ENCODE data around the gene TAS1R2. TPM values are rescaled to one million over a fixed set of nuclear protein-coding genes. Genes with fewer than 3 reads are reported as not detected.

TAS1R2 gene
- total and polyA plus RNA-seq, 2 of the 8 experiments (the other 6 are each of a cell fraction or from before 2014, with no cell fraction given), result not detected

DNA sequence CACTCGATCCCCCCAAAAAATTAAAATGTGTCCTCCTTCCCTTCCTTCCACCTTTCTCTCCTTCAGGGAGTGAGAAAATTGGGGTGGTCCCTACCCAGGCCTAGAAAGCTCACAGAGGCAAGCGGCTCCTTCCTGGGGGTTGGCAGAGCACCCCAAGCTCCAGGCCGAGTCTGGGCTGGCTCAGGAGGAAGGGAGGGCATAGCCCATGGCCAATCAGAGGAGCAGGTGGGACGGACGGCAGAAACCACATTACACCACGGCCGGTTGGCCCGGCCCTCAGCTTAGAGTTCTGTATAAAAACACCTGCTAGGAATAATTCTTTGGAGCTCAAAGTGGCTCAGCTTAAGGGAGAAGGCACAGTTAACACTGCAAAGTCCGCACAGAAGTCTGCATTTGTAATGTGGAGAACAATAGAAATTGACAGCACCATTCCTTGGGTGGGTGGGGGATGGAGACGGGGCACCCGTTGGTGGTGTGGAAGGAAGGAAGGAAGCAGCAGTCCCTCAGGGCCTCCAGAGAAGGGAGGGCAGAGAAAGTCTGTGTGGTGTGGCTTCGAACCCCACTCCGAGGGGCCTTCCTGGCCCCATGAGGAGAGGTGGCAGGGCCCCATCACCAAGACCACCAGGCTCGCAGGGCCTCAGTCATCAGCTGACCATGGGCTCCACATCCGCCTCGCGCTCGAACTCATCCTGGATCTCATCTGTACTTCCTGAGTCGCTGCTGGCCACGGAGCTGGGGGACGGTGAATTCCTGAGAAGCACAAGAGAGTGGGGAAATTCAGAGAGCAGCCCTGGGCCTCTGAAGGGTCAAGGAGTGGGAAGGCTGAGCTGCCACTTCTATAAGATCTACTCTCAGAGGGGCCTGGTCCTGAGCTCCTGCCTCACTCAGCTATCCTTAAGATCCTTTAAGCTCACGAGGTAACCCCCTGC is 48.7 kb upstream of the TAS1R2 start:
- no peak overlapping the region for H3K4ac ChIP-seq (replicated peaks; ENCODE audit: insufficient read length, low read depth, low read length)
- H3K23ac ChIP-seq (ENCODE audit: insufficient read length), result no peak overlapping the region
- H3K4me3 ChIP-seq (ENCODE audit: extremely low read depth in 1 of 4, insufficient read depth in 2 of 4, low read depth in 3 of 4, low read length in 4 of 4), result no peak overlapping the region
- H3K79me2 ChIP-seq (ENCODE audit: control insufficient read depth in 1 of 2, insufficient read depth in 2 of 2, low read length in 2 of 2), result no peaks in the 10 kb centered on the region
- H3K23me2 ChIP-seq (ENCODE audit: low read depth, low read length), result no peaks in the 10 kb centered on the region
- no peak for FAIRE-seq
- H4K91ac ChIP-seq (replicated peaks; ENCODE audit: insufficient read length, low read length), result no peak overlapping the region
- H2BK20ac ChIP-seq (ENCODE audit: low read length), result no peak overlapping the region
- no peak overlapping the region for H3K56ac ChIP-seq (replicated peaks; ENCODE audit: insufficient read length, low read depth, low read length)
- no peaks in the 10 kb centered on the region for H3K9me3 ChIP-seq (ENCODE audit: insufficient read depth in 2 of 2, low read depth in 1 of 2, low read length in 1 of 2)
- no peak overlapping the region for H4K8ac ChIP-seq (ENCODE audit: extremely low read depth, insufficient read depth, low read length)
- no peak overlapping the region for H3K14ac ChIP-seq (ENCODE audit: insufficient read length)
- no peak overlapping the region for H2BK120ac ChIP-seq (replicated peaks; ENCODE audit: low read depth, low read length)
- H3K9ac ChIP-seq (replicated peaks in 1 of 4; ENCODE audit: extremely low read depth in 1 of 4, low read depth in 3 of 4, low read length in 3 of 4), result no peak overlapping the region
- 77% methylated on average over 22 of the region's 22 CpGs; no CpG with 5 or more reads in 1 of the 2 experiments for WGBS, 2 experiments (ENCODE audit: extremely low coverage in 1 of 2, insufficient coverage in 1 of 2, insufficient read length in 1 of 2, insufficient replicate concordance in 2 of 2, low coverage in 1 of 2, low lambda C conversion rate in 2 of 2, missing lambda C conversion rate in 1 of 2)
- H3K4me1 ChIP-seq (replicated peaks in 1 of 4; ENCODE audit: control insufficient read depth in 3 of 4, insufficient read depth in 4 of 4, low read length in 3 of 4), result peaks cover 0 to 5% (median 2%) of the 10 kb centered on the region in 4 experiments; a peak in 2 of 7 replicates
- H2BK5ac ChIP-seq (ENCODE audit: low read depth, low read length), result no peak overlapping the region
- H3K36me3 ChIP-seq (ENCODE audit: control insufficient read depth in 2 of 4, insufficient read depth in 4 of 4, low read length in 3 of 4), result no peaks in the 10 kb centered on the region
- no peak overlapping the region for H3K18ac ChIP-seq (ENCODE audit: extremely low read depth, low read length)
- H4K20me1 ChIP-seq (replicated peaks in 1 of 2; ENCODE audit: control insufficient read depth in 1 of 2, insufficient read depth in 2 of 2, low read length in 2 of 2), result no peaks in the 10 kb centered on the region
- no peak overlapping the region for H2BK12ac ChIP-seq (ENCODE audit: low read depth, low read length)
- no peaks in the 10 kb centered on the region for H3K79me1 ChIP-seq (ENCODE audit: low read depth, low read length)
- CTCF ChIA-PET (ENCODE audit: partially characterized antibody), result interaction anchor here (0.6 to 8.0 kb wide), 42 partner anchors 9 to 365 kb away, joined by 3 to 131 read pairs (median 6); partner anchors contain the start of gene IFFO2
- no peak overlapping the region for H2BK15ac ChIP-seq (ENCODE audit: low read length)
- H3K27ac ChIP-seq (ENCODE audit: low read depth, low read length), result no peak overlapping the region
- no peak overlapping the region for H4K5ac ChIP-seq (ENCODE audit: insufficient read length, low read depth, low read length)
- POLR2A ChIA-PET (ENCODE audit: partially characterized antibody), result interaction anchor here (0.8 to 2.6 kb wide), 5 partner anchors 11 to 61 kb away, joined by 3 to 11 read pairs (median 3); partner anchors contain the start of gene IFFO2
- no peak overlapping the region for H2AFZ ChIP-seq (ENCODE audit: low read length)
- peaks cover 0 to 3% (median 0%) of the 10 kb centered on the region in 4 experiments; a peak in 2 of 7 replicates for H3K27me3 ChIP-seq (replicated peaks in 1 of 4; ENCODE audit: control insufficient read depth in 3 of 4, extremely low read depth in 1 of 4, insufficient read depth in 3 of 4, low read length in 3 of 4)
- H2AK5ac ChIP-seq (ENCODE audit: low read depth, low read length), result no peak overlapping the region
- no peak for DNase-seq (ENCODE audit: low read depth in 1 of 2, low spot score in 2 of 2)
- H3K4me2 ChIP-seq (ENCODE audit: insufficient read depth in 1 of 2, low read depth in 2 of 2, low read length in 2 of 2), result no peak overlapping the region
- no peak for TF ChIP-seq EGR1 (IDR thresholded peaks at IDR 0.05; ENCODE audit: borderline replicate concordance, low read depth, low read length)
- TF ChIP-seq EZH2 (IDR thresholded peaks at IDR 0.05; ENCODE audit: low read depth, low read length, severe bottlenecking), result no peak
- no peak for TF ChIP-seq KDM4A (IDR thresholded peaks at IDR 0.05; ENCODE audit: low read depth, low read length, severe bottlenecking)
- no peak for TF ChIP-seq SIN3A (conservative IDR thresholded peaks at IDR 0.05 in 1 of 2, IDR thresholded peaks at IDR 0.05 in 1 of 2; ENCODE audit: low read depth in 1 of 2, low read length in 2 of 2)
- no peak for TF ChIP-seq NRF1 (IDR thresholded peaks at IDR 0.05; ENCODE audit: low read depth, low read length)
- no peak for TF ChIP-seq KDM1A (IDR thresholded peaks at IDR 0.05; ENCODE audit: borderline replicate concordance, low read length)
- TF ChIP-seq TCF12 (IDR thresholded peaks at IDR 0.05; ENCODE audit: low read depth, low read length), result no peak
- TF ChIP-seq SIRT6 (IDR thresholded peaks at IDR 0.05; ENCODE audit: low read length), result no peak
- no peak for TF ChIP-seq BCL11A (IDR thresholded peaks at IDR 0.05; ENCODE audit: low read depth in 2 of 2, low read length in 2 of 2)
- TF ChIP-seq, protein P1, sequence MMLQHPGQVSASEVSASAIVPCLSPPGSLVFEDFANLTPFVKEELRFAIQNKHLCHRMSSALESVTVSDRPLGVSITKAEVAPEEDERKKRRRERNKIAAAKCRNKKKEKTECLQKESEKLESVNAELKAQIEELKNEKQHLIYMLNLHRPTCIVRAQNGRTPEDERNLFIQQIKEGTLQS (IDR thresholded peaks at IDR 0.05; ENCODE audit: insufficient read depth, low read depth, low read length), result no peak
- TF ChIP-seq CEBPB (IDR thresholded peaks at IDR 0.05; ENCODE audit: low read depth, low read length), result no peak
